Liver (tissue), 9 donors: ENCODE data around the gene GALNTL6. TPM values are rescaled to one million over a fixed set of nuclear protein-coding genes. Genes with fewer than 3 reads are reported as not detected.

ENCODE experiments used
- DNase-seq: peaks from one replicate; pipeline ENCODE4 v3.0.0-alpha.2; 2017; ENCODE audit warnings: low spot score
- H3K27ac ChIP-seq, 2 donors: one replicate each; pipeline ENCODE4 v1.7.0; 2013; ENCODE audit warnings: inconsistent platforms in 2 of 2, low read length in 2 of 2, control low read depth in 1 of 2, low read depth in 1 of 2, mild to moderate bottlenecking in 1 of 2
- H3K27me3 ChIP-seq, 4 donors: one replicate each; pipeline versions ENCODE4 v1.6.1 to v1.7.0; 2013; ENCODE audit warnings: low read length in 3 of 4, inconsistent platforms in 1 of 4, mild to moderate bottlenecking in 1 of 4, moderate library complexity in 1 of 4; ENCODE audit not compliant: control insufficient read depth in 4 of 4, insufficient read depth in 4 of 4
- H3K36me3 ChIP-seq, 4 donors: one replicate each; pipeline versions ENCODE4 v1.6.1 to v1.7.0; 2013; ENCODE audit warnings: low read length in 3 of 4, mild to moderate bottlenecking in 3 of 4, low read depth in 1 of 4, moderate library complexity in 1 of 4; ENCODE audit not compliant: control insufficient read depth in 4 of 4, insufficient read depth in 3 of 4
- H3K4me1 ChIP-seq, 4 donors: one replicate each; pipeline versions ENCODE4 v1.6.1 to v1.7.0; 2013; ENCODE audit warnings: low read length in 3 of 4, mild to moderate bottlenecking in 3 of 4, moderate library complexity in 1 of 4; ENCODE audit not compliant: control insufficient read depth in 4 of 4, insufficient read depth in 4 of 4
- H3K4me3 ChIP-seq, 3 donors: one replicate each; pipeline versions ENCODE4 v1.6.1 to v1.7.0; 2013; ENCODE audit warnings: low read length in 3 of 3, control low read depth in 1 of 3, low read depth in 1 of 3, mild to moderate bottlenecking in 1 of 3
- H3K9ac ChIP-seq, 2 donors: one replicate each; pipeline ENCODE4 v1.7.0; 2013; ENCODE audit warnings: low read length in 2 of 2, mild to moderate bottlenecking in 2 of 2, moderate library complexity in 2 of 2, control low read depth in 1 of 2, low read depth in 1 of 2
- H3K9me3 ChIP-seq, 4 donors: one replicate each; pipeline versions ENCODE4 v1.6.1 to v1.7.0; 2013; ENCODE audit warnings: low read length in 3 of 4; ENCODE audit not compliant: control insufficient read depth in 4 of 4
- EGR1 ChIP-seq, 2 donors: IDR thresholded peaks; 2 replicates each; pipeline ENCODE4 v1.6.1; 2016 to 2018; ENCODE audit warnings: antibody characterized with exemption in 2 of 2, low read depth in 2 of 2
- FOXA1 ChIP-seq: IDR thresholded peaks from 2 replicates; pipeline ENCODE4 v1.6.1; 2016; ENCODE audit warnings: antibody characterized with exemption
- FOXA2 ChIP-seq: IDR thresholded peaks from 2 replicates; pipeline ENCODE4 v1.6.1; 2016; ENCODE audit warnings: antibody characterized with exemption
- GABPA ChIP-seq, 2 donors: IDR thresholded peaks in 1 of 2; conservative IDR thresholded peaks in 1 of 2; 2 replicates each; pipeline ENCODE4 v1.6.1; 2016; ENCODE audit warnings: antibody characterized with exemption in 2 of 2, mild to moderate bottlenecking in 1 of 2, moderate library complexity in 1 of 2
- HNF4A ChIP-seq, 2 donors: conservative IDR thresholded peaks; 2 replicates each; pipeline ENCODE4 v1.6.1; 2016; ENCODE audit warnings: antibody characterized with exemption in 2 of 2, mild to moderate bottlenecking in 2 of 2
- HNF4G ChIP-seq: IDR thresholded peaks from 2 replicates; pipeline ENCODE4 v1.6.1; 2016; ENCODE audit warnings: antibody characterized with exemption
- JUND ChIP-seq, 2 donors: IDR thresholded peaks; 2 replicates each; pipeline ENCODE4 v1.6.1; 2016; ENCODE audit warnings: antibody characterized with exemption in 2 of 2
- NR2F2 ChIP-seq: IDR thresholded peaks from 2 replicates; pipeline ENCODE4 v1.6.1; 2016; ENCODE audit warnings: antibody characterized with exemption
- RAD21 ChIP-seq, 2 donors: IDR thresholded peaks; 2 replicates each; pipeline ENCODE4 v1.6.1; 2016; ENCODE audit warnings: antibody characterized with exemption in 2 of 2, mild to moderate bottlenecking in 2 of 2
- RXRA ChIP-seq, 2 donors: IDR thresholded peaks; 2 replicates each; pipeline ENCODE4 v1.6.1; 2017 to 2018; ENCODE audit warnings: antibody characterized with exemption in 2 of 2, mild to moderate bottlenecking in 1 of 2
- SP1 ChIP-seq: IDR thresholded peaks from 2 replicates; pipeline ENCODE4 v1.6.1; 2018; ENCODE audit warnings: antibody characterized with exemption, mild to moderate bottlenecking
- TAF1 ChIP-seq: conservative IDR thresholded peaks from 2 replicates; pipeline ENCODE4 v1.6.1; 2016; ENCODE audit warnings: antibody characterized with exemption, mild to moderate bottlenecking
- YY1 ChIP-seq: IDR thresholded peaks from 2 replicates; pipeline ENCODE4 v1.6.1; 2016; ENCODE audit warnings: antibody characterized with exemption, mild to moderate bottlenecking
- WGBS: extraction: QIAGEN DNeasy Blood & Tissue Kit; methylation state at CpG from one replicate; pipeline ENCODE4 v1.1.7; 2013; 5-methylcytosine and 5-hydroxymethylcytosine counted together
- polyA plus RNA-seq, 2 donors: library from polyadenylated mRNA; stranded (reverse) in 1 of 2; unstranded in 1 of 2; fragments of 200-250 nt in 1 of 2; fragments of >200 nt in 1 of 2; fragmentation: Nextera tagmentation in 1 of 2; extraction: Ambion mirVana in 1 of 2; gene quantifications; one replicate each; pipeline versions ENCODE4 v1.2.1 to v1.2.3, GENCODE V29; 2013 to 2015
- total RNA-seq, 2 donors: library from RNA; depleted of rRNA; stranded (reverse); fragments of >200 nt; gene quantifications; one replicate each; pipeline ENCODE4 v1.2.3, GENCODE V29; 2014
- TF ChIP-seq, protein P1 (sequence below): IDR thresholded peaks from 2 replicates; pipeline ENCODE4 v1.6.1; 2016; ENCODE audit warnings: antibody characterized with exemption
- TF ChIP-seq, protein P2 (sequence below): IDR thresholded peaks from 2 replicates; pipeline ENCODE4 v1.6.1; 2016; ENCODE audit warnings: antibody characterized with exemption, mild to moderate bottlenecking
- TF ChIP-seq, protein P3 (sequence below): fragments of 150-350 bp; IDR thresholded peaks from 2 replicates; pipeline ENCODE4 v1.5.1; 2017; ENCODE audit warnings: improper control_type of control experiment, low read depth, low read length; ENCODE audit not compliant: missing input control
- TF ChIP-seq, protein P4 (sequence below): IDR thresholded peaks from 2 replicates; pipeline ENCODE4 v1.6.1; 2016; ENCODE audit warnings: antibody characterized with exemption
- TF ChIP-seq, protein P5 (sequence below): IDR thresholded peaks from 2 replicates; pipeline ENCODE4 v1.6.1; 2016; ENCODE audit warnings: antibody characterized with exemption
- donor health status: healthy.
- donor health status: healthy.
- donor health status: healthy.
- donor health status: healthy.
- donor health status: healthy.

The GALNTL6 gene
- total and polyA plus RNA-seq, 4 donors = 0.06 to 0.08 TPM; not detected in 2

DNA sequence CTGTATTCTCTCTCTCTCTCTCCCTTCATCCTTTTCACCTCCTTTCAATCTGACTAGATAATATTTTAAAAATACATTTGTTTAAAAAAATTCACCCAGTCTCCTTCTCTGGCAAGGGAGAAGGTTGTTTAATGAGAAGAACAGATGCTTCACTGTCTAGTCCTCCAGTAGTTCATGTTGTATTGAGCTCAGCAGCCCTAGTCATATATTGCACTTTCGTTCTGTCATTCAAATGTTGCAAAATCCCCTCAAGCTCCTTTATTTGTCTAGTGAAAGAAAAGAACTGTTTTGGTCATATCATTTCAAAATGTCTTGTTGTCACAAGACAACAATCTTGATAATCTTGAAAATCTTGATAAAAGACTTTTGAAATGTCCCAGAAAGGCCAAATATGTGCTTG, 248.0 kb downstream of the GALNTL6 start:
- no peak for DNase-seq
- H3K9me3 ChIP-seq = no peaks in the 10 kb centered on the region
- no peaks in the 10 kb centered on the region for H3K27me3 ChIP-seq
- TF ChIP-seq RAD21 (IDR thresholded peaks at IDR 0.05) = no peak
- TF ChIP-seq, protein P1, sequence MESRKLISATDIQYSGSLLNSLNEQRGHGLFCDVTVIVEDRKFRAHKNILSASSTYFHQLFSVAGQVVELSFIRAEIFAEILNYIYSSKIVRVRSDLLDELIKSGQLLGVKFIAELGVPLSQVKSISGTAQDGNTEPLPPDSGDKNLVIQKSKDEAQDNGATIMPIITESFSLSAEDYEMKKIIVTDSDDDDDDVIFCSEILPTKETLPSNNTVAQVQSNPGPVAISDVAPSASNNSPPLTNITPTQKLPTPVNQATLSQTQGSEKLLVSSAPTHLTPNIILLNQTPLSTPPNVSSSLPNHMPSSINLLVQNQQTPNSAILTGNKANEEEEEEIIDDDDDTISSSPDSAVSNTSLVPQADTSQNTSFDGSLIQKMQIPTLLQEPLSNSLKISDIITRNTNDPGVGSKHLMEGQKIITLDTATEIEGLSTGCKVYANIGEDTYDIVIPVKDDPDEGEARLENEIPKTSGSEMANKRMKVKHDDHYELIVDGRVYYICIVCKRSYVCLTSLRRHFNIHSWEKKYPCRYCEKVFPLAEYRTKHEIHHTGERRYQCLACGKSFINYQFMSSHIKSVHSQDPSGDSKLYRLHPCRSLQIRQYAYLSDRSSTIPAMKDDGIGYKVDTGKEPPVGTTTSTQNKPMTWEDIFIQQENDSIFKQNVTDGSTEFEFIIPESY = no peak
- no peak for TF ChIP-seq FOXA2
- TF ChIP-seq NR2F2 = no peak
- TF ChIP-seq, protein P2, sequence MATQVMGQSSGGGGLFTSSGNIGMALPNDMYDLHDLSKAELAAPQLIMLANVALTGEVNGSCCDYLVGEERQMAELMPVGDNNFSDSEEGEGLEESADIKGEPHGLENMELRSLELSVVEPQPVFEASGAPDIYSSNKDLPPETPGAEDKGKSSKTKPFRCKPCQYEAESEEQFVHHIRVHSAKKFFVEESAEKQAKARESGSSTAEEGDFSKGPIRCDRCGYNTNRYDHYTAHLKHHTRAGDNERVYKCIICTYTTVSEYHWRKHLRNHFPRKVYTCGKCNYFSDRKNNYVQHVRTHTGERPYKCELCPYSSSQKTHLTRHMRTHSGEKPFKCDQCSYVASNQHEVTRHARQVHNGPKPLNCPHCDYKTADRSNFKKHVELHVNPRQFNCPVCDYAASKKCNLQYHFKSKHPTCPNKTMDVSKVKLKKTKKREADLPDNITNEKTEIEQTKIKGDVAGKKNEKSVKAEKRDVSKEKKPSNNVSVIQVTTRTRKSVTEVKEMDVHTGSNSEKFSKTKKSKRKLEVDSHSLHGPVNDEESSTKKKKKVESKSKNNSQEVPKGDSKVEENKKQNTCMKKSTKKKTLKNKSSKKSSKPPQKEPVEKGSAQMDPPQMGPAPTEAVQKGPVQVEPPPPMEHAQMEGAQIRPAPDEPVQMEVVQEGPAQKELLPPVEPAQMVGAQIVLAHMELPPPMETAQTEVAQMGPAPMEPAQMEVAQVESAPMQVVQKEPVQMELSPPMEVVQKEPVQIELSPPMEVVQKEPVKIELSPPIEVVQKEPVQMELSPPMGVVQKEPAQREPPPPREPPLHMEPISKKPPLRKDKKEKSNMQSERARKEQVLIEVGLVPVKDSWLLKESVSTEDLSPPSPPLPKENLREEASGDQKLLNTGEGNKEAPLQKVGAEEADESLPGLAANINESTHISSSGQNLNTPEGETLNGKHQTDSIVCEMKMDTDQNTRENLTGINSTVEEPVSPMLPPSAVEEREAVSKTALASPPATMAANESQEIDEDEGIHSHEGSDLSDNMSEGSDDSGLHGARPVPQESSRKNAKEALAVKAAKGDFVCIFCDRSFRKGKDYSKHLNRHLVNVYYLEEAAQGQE = no peak
- TF ChIP-seq, protein P3, sequence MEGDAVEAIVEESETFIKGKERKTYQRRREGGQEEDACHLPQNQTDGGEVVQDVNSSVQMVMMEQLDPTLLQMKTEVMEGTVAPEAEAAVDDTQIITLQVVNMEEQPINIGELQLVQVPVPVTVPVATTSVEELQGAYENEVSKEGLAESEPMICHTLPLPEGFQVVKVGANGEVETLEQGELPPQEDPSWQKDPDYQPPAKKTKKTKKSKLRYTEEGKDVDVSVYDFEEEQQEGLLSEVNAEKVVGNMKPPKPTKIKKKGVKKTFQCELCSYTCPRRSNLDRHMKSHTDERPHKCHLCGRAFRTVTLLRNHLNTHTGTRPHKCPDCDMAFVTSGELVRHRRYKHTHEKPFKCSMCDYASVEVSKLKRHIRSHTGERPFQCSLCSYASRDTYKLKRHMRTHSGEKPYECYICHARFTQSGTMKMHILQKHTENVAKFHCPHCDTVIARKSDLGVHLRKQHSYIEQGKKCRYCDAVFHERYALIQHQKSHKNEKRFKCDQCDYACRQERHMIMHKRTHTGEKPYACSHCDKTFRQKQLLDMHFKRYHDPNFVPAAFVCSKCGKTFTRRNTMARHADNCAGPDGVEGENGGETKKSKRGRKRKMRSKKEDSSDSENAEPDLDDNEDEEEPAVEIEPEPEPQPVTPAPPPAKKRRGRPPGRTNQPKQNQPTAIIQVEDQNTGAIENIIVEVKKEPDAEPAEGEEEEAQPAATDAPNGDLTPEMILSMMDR = no peak
- TF ChIP-seq TAF1 = no peak
- no peak for TF ChIP-seq HNF4A (conservative IDR thresholded peaks at IDR 0.05)
- TF ChIP-seq HNF4G = no peak
- no peak for TF ChIP-seq FOXA1
- no peak for TF ChIP-seq GABPA (IDR thresholded peaks at IDR 0.05 in 1 of 2, conservative IDR thresholded peaks at IDR 0.05 in 1 of 2)
- TF ChIP-seq JUND (IDR thresholded peaks at IDR 0.05) = no peak
- TF ChIP-seq, protein P4, sequence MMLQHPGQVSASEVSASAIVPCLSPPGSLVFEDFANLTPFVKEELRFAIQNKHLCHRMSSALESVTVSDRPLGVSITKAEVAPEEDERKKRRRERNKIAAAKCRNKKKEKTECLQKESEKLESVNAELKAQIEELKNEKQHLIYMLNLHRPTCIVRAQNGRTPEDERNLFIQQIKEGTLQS = no peak
- no peak for TF ChIP-seq SP1
- no peak for TF ChIP-seq EGR1 (IDR thresholded peaks at IDR 0.05; ENCODE audit: low read depth in 2 of 2)
- TF ChIP-seq YY1 = no peak
- TF ChIP-seq RXRA (IDR thresholded peaks at IDR 0.05) = no peak
- TF ChIP-seq, protein P5, sequence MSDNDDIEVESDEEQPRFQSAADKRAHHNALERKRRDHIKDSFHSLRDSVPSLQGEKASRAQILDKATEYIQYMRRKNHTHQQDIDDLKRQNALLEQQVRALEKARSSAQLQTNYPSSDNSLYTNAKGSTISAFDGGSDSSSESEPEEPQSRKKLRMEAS = no peak
- no peak overlapping the region for H3K9ac ChIP-seq
- H3K36me3 ChIP-seq = no peaks in the 10 kb centered on the region
- WGBS = 34% methylated on average over 1 of the region's 1 CpG
- H3K27ac ChIP-seq = no peak overlapping the region
- H3K4me3 ChIP-seq = no peak overlapping the region
- H3K4me1 ChIP-seq = no peaks in the 10 kb centered on the region
